H1 (cell line): Measurements from ENCODE around the gene CCNY. TPM values are rescaled to one million over a fixed set of nuclear protein-coding genes. Genes with fewer than 3 reads are reported as not detected.

Source experiments
- CTCF ChIA-PET: fragments of 300-600 bp; sonication (Branson Sonifier 250); formaldehyde crosslinking; loops from one replicate; lab custom pipeline; 2021; ENCODE audit not compliant: partially characterized antibody; lab: Charles Lee
- POLR2A ChIA-PET: fragments of 300-600 bp; sonication (Branson Sonifier 250); formaldehyde crosslinking; loops from one replicate; lab custom pipeline; 2021; ENCODE audit warnings: inconsistent platforms; ENCODE audit not compliant: partially characterized antibody; lab: Charles Lee
- DNase-seq, 2 experiments: peaks; one replicate each; pipeline versions ENCODE4 v3.0.0 to v3.0.0-alpha.2; 2010 to 2022; ENCODE audit warnings: low spot score in 2 of 2, low read depth in 1 of 2, mixed read lengths in 1 of 2
- FAIRE-seq: peaks from 2 replicates; lab custom pipeline; 2011; peaks lifted over from hg19 to GRCh38; lab: Jason Lieb, UNC
- H2AFZ ChIP-seq: 2 replicates; pipeline ENCODE4 v1.8.1; 2012; ENCODE audit warnings: low read length, inconsistent platforms
- H2AK5ac ChIP-seq: 2 replicates; pipeline ENCODE4 v1.6.1; 2013; ENCODE audit warnings: low read depth, low read length
- H2BK120ac ChIP-seq: replicated peaks from 2 replicates; pipeline ENCODE3; 2013; ENCODE audit warnings: low read depth, low read length, inconsistent platforms
- H2BK12ac ChIP-seq: 2 replicates; pipeline ENCODE4 v1.6.1; 2013; ENCODE audit warnings: low read depth, low read length
- H2BK15ac ChIP-seq: 2 replicates; pipeline ENCODE4 v1.6.1; 2013; ENCODE audit warnings: low read length
- H2BK20ac ChIP-seq: 2 replicates; pipeline ENCODE4 v1.6.1; 2013; ENCODE audit warnings: low read length
- H2BK5ac ChIP-seq: 2 replicates; pipeline ENCODE4 v1.6.1; 2013; ENCODE audit warnings: low read depth, low read length
- H3K14ac ChIP-seq: 2 replicates; pipeline ENCODE4 v1.6.1; 2013; ENCODE audit warnings: inconsistent platforms; ENCODE audit not compliant: insufficient read length
- H3K18ac ChIP-seq: 2 replicates; pipeline ENCODE4 v1.6.1; 2013; ENCODE audit warnings: low read length; ENCODE audit errors: extremely low read depth
- H3K23ac ChIP-seq: 2 replicates; pipeline ENCODE4 v1.6.1; 2013; ENCODE audit warnings: inconsistent platforms; ENCODE audit not compliant: insufficient read length
- H3K23me2 ChIP-seq: 2 replicates; pipeline ENCODE4 v1.6.1; 2013; ENCODE audit warnings: low read depth, low read length
- H3K27ac ChIP-seq: 2 replicates; pipeline ENCODE4 v1.6.1; 2011; ENCODE audit warnings: low read depth, low read length, inconsistent platforms
- H3K27me3 ChIP-seq, 4 experiments: replicated peaks in 1 of 4; 1 replicate in 1 of 4; 2 replicates in 3 of 4; pipeline versions ENCODE4 v1.6.1 to v1.8.1; 2011 to 2013; ENCODE audit warnings: low read length in 3 of 4, mild to moderate bottlenecking in 3 of 4, inconsistent platforms in 2 of 4, mixed read lengths in 2 of 4, moderate library complexity in 1 of 4; ENCODE audit not compliant: control insufficient read depth in 3 of 4, insufficient read depth in 3 of 4; ENCODE audit errors: extremely low read depth in 1 of 4
- H3K36me3 ChIP-seq, 4 experiments: 2 replicates each; pipeline versions ENCODE4 v1.6.1 to v1.8.1; 2011 to 2013; ENCODE audit warnings: mild to moderate bottlenecking in 4 of 4, low read length in 3 of 4, moderate library complexity in 2 of 4, control low read depth in 1 of 4, inconsistent platforms in 1 of 4; ENCODE audit not compliant: insufficient read depth in 4 of 4, control insufficient read depth in 2 of 4
- H3K4ac ChIP-seq: replicated peaks from 2 replicates; pipeline ENCODE3; 2013; ENCODE audit warnings: low read length, low read depth, mixed read lengths, inconsistent platforms; ENCODE audit not compliant: insufficient read length
- H3K4me1 ChIP-seq, 4 experiments: replicated peaks in 1 of 4; 1 replicate in 1 of 4; 2 replicates in 3 of 4; pipeline versions ENCODE4 v1.6.1 to v1.8.1; 2011 to 2013; ENCODE audit warnings: low read length in 3 of 4, inconsistent platforms in 2 of 4, mixed read lengths in 1 of 4; ENCODE audit not compliant: insufficient read depth in 4 of 4, control insufficient read depth in 3 of 4
- H3K4me2 ChIP-seq, 2 experiments: 2 replicates each; pipeline versions ENCODE4 v1.6.1 to v1.8.1; 2011 to 2013; ENCODE audit warnings: low read depth in 2 of 2, low read length in 2 of 2, control low read depth in 1 of 2, inconsistent platforms in 1 of 2, mild to moderate bottlenecking in 1 of 2; ENCODE audit not compliant: insufficient read depth in 1 of 2
- H3K4me3 ChIP-seq, 4 experiments: fragments of 200-600, 300-600 bp in 1 of 4; sonication (generic), shearing (Covaris generic), sonication (Bioruptor Twin) in 1 of 4; 2 replicates each; pipeline versions ENCODE4 v1.5.1 to v1.8.1; 2011 to 2016; ENCODE audit warnings: low read length in 4 of 4, low read depth in 3 of 4, control low read depth in 2 of 4, inconsistent platforms in 2 of 4, mild to moderate bottlenecking in 2 of 4, mixed read lengths in 1 of 4, moderate library complexity in 1 of 4; ENCODE audit not compliant: insufficient read depth in 2 of 4; ENCODE audit errors: extremely low read depth in 1 of 4
- H3K56ac ChIP-seq: replicated peaks from 2 replicates; pipeline ENCODE3; 2013; ENCODE audit warnings: low read depth, mild to moderate bottlenecking, mixed read lengths, low read length, inconsistent platforms; ENCODE audit not compliant: insufficient read length
- H3K79me1 ChIP-seq: 2 replicates; pipeline ENCODE4 v1.6.1; 2013; ENCODE audit warnings: low read depth, low read length, control low read depth
- H3K79me2 ChIP-seq, 2 experiments: 2 replicates each; pipeline versions ENCODE4 v1.6.1 to v1.8.1; 2012 to 2013; ENCODE audit warnings: low read length in 2 of 2, mild to moderate bottlenecking in 2 of 2, inconsistent platforms in 1 of 2; ENCODE audit not compliant: insufficient read depth in 2 of 2, control insufficient read depth in 1 of 2
- H3K9ac ChIP-seq, 4 experiments: replicated peaks in 1 of 4; 1 replicate in 1 of 4; 2 replicates in 3 of 4; pipeline versions ENCODE4 v1.6.1 to v1.8.1; 2011 to 2013; ENCODE audit warnings: low read depth in 3 of 4, low read length in 3 of 4, control low read depth in 2 of 4, mild to moderate bottlenecking in 2 of 4, moderate library complexity in 2 of 4, inconsistent platforms in 1 of 4; ENCODE audit errors: extremely low read depth in 1 of 4
- H3K9me3 ChIP-seq, 2 experiments: 2 replicates each; pipeline versions ENCODE4 v1.6.1 to v1.8.1; 2012 to 2013; ENCODE audit warnings: mild to moderate bottlenecking in 2 of 2, moderate library complexity in 2 of 2, control low read depth in 1 of 2, inconsistent platforms in 1 of 2, low read depth in 1 of 2, low read length in 1 of 2, mixed read lengths in 1 of 2; ENCODE audit not compliant: insufficient read depth in 2 of 2
- H4K20me1 ChIP-seq, 2 experiments: replicated peaks in 1 of 2; 2 replicates each; pipeline versions ENCODE3 to v1.8.1; 2011 to 2013; ENCODE audit warnings: inconsistent platforms in 2 of 2, low read length in 2 of 2, mild to moderate bottlenecking in 1 of 2; ENCODE audit not compliant: insufficient read depth in 2 of 2, control insufficient read depth in 1 of 2
- H4K5ac ChIP-seq: 2 replicates; pipeline ENCODE4 v1.6.1; 2013; ENCODE audit warnings: low read length, low read depth, mixed read lengths, inconsistent platforms; ENCODE audit not compliant: insufficient read length
- H4K8ac ChIP-seq: 2 replicates; pipeline ENCODE4 v1.8.0; 2013; ENCODE audit warnings: mild to moderate bottlenecking, moderate library complexity, low read length, inconsistent platforms; ENCODE audit not compliant: insufficient read depth; ENCODE audit errors: extremely low read depth
- H4K91ac ChIP-seq: replicated peaks from 2 replicates; pipeline ENCODE3; 2013; ENCODE audit warnings: low read length, mixed read lengths, inconsistent platforms; ENCODE audit not compliant: insufficient read length
- CBX5 ChIP-seq: fragments of 300-800, 300-1000 bp; sonication (generic); IDR thresholded peaks from 2 replicates; pipeline ENCODE4 v1.7.1; 2016; ENCODE audit warnings: antibody characterized with exemption, low read length, low read depth
- JUN ChIP-seq: IDR thresholded peaks from 2 replicates; pipeline ENCODE4 v1.6.1; 2011; ENCODE audit warnings: low read depth, mild to moderate bottlenecking, improper control_type of control experiment, low read length
- PHF8 ChIP-seq: fragments of 200-600 bp; sonication (generic); conservative IDR thresholded peaks from 2 replicates; pipeline ENCODE4 v1.7.1; 2012; ENCODE audit warnings: low read depth, mild to moderate bottlenecking, inconsistent platforms, low read length, moderate library complexity
- RFX5 ChIP-seq: IDR thresholded peaks from 2 replicates; pipeline ENCODE4 v1.6.1; 2011; ENCODE audit warnings: low read depth, low read length, improper control_type of control experiment, borderline replicate concordance
- SIX5 ChIP-seq: IDR thresholded peaks from 2 replicates; pipeline ENCODE4 v1.6.1; 2011; ENCODE audit warnings: mild to moderate bottlenecking, low read depth, low read length
- WGBS, 2 experiments: shearing (Covaris generic) in 1 of 2; methylation state at CpG; one replicate each; pipeline versions ENCODE4 v1.1.6 to v1.1.7; 2013 to 2015; ENCODE audit warnings: low lambda C conversion rate in 2 of 2, mixed read lengths in 2 of 2, inconsistent platforms in 1 of 2, low coverage in 1 of 2, missing lambda C conversion rate in 1 of 2; ENCODE audit not compliant: insufficient replicate concordance in 2 of 2, insufficient coverage in 1 of 2, insufficient read length in 1 of 2; ENCODE audit errors: extremely low coverage in 1 of 2, missing lambda C conversion rate in 1 of 2; 5-methylcytosine and 5-hydroxymethylcytosine counted together
- polyA plus RNA-seq, 7 experiments: library from polyadenylated mRNA; depleted of rRNA in 3 of 7; stranded (reverse) in 5 of 7; unstranded in 2 of 7; fragments of >200 nt in 5 of 7; fragments of 200-250 nt in 2 of 7; gene quantifications; 1 replicate in 5 of 7; 2 replicates in 1 of 7; 4 replicates in 1 of 7; pipeline versions ENCODE4 v1.2.1 to v1.2.3, GENCODE V29; 2011 to 2013; ENCODE audit warnings: missing spikeins in 2 of 7, mixed read lengths in 2 of 7
- total RNA-seq: library from RNA; stranded (reverse); fragmentation: NEBNext Ultra II Directional; extraction: Animal tissue kit (Norgen Biotek cat#: 25700); gene quantifications from 2 replicates; pipeline ENCODE4 v1.2.1, GENCODE V29; 2021

Gene CCNY
- total and polyA plus RNA-seq, 2 of the 8 experiments (the other 6 are each of a cell fraction or from before 2014, with no cell fraction given) = 25.3 to 68.2 TPM

- ChIA-PET POLR2A (no interaction called here), CTCF (no interaction called here)
Measured at GRCh38 chr10:35340975-35341374, 4.7 kb downstream of the CCNY start.

More at GRCh38 chr10:35340975-35341374, 4.7 kb downstream of the CCNY start:
- H3K4me2 ChIP-seq = no peak overlapping the region
- no peak overlapping the region; the same call in 1 of the 2 replicates for H4K8ac ChIP-seq
- no peak overlapping the region for H2BK12ac ChIP-seq
- H3K23me2 ChIP-seq = peaks cover 3% of the 10 kb centered on the region; the same call in 1 of the 2 replicates
- no peak overlapping the region for H2BK20ac ChIP-seq
- H2BK5ac ChIP-seq = no peak overlapping the region
- WGBS, 2 experiments = 78% methylated on average over 6 of the region's 6 CpGs; no CpG with 5 or more reads in 1 of the 2 experiments
- H3K79me2 ChIP-seq = peaks cover 3 to 77% of the 10 kb centered on the region in 2 experiments; a peak in 3 of 4 replicates
- no peaks in the 10 kb centered on the region for H3K27me3 ChIP-seq
- H3K23ac ChIP-seq = no peak overlapping the region
- peaks cover 0 to 7% (median 1%) of the 10 kb centered on the region in 4 experiments; a peak in 2 of 7 replicates for H3K4me1 ChIP-seq
- H3K4ac ChIP-seq = no peak overlapping the region
- H4K5ac ChIP-seq = no peak overlapping the region
- no peak overlapping the region for H3K18ac ChIP-seq
- FAIRE-seq (no peak), DNase-seq (no peak)
- no peak overlapping the region for H3K9ac ChIP-seq
- no peak overlapping the region for H3K4me3 ChIP-seq
- no peak overlapping the region for H2AK5ac ChIP-seq
- TF ChIP-seq CBX5 (no peak), JUN (no peak), PHF8 (no peak), SIX5 (no peak), RFX5 (no peak)
- H3K36me3 ChIP-seq = no peaks in the 10 kb centered on the region
- H4K20me1 ChIP-seq = peaks cover 13 to 21% of the 10 kb centered on the region in 2 experiments
- no peak overlapping the region for H4K91ac ChIP-seq
- peaks cover 11% of the 10 kb centered on the region for H3K79me1 ChIP-seq
- H2BK120ac ChIP-seq = no peak overlapping the region
- H3K56ac ChIP-seq = no peak overlapping the region
- no peak overlapping the region for H2BK15ac ChIP-seq
- H3K27ac ChIP-seq = no peak overlapping the region
- H3K9me3 ChIP-seq = no peaks in the 10 kb centered on the region
- no peak overlapping the region for H2AFZ ChIP-seq
- no peak overlapping the region for H3K14ac ChIP-seq
